GM21381 (cell line): ENCODE data around the gene JMJD1C.

ENCODE experiments used
- ATAC-seq: cut with Tn5 transposase; IDR thresholded peaks from one replicate; pipeline ENCODE4 v1.9.1; 2021; ENCODE audit warnings: mild to moderate bottlenecking, moderate library complexity; ENCODE audit not compliant: unreplicated experiment

JMJD1C gene

GRCh38 chr10:63480237-63480636 is 14.5 kb upstream of the JMJD1C start:
- no peak for ATAC-seq

GRCh38 chr10:63478564-63478963 is 12.8 kb upstream of the JMJD1C start:
- ATAC-seq, result no peak

GRCh38 chr10:63477927-63478326 is 12.2 kb upstream of the JMJD1C start:
- no peak for ATAC-seq

- no peak for ATAC-seq
These were observed 8.7 kb upstream of the JMJD1C start for GRCh38 chr10:63474488-63474887.

GRCh38 chr10:63470928-63471327 is 5.2 kb upstream of the JMJD1C start:
- ATAC-seq, result no peak

- ATAC-seq, result no peak
These were observed 3.2 kb upstream of the JMJD1C start for GRCh38 chr10:63468947-63469346.

- ATAC-seq, result no peak
These were observed 2.1 kb upstream of the JMJD1C start for GRCh38 chr10:63467841-63468240.

- peak; percentile 34 for ATAC-seq
These were observed 563 bp upstream of the JMJD1C start for GRCh38 chr10:63466144-63466935.

- ATAC-seq, result peak; percentile 40
These were observed 1.1 kb downstream of the JMJD1C start for GRCh38 chr10:63464402-63465292.

GRCh38 chr10:63462442-63462841 is 3.3 kb downstream of the JMJD1C start:
- no peak for ATAC-seq

- no peak for ATAC-seq
These were observed 7.6 kb downstream of the JMJD1C start for GRCh38 chr10:63458177-63458576.

- no peak for ATAC-seq
These were observed 8.2 kb downstream of the JMJD1C start for GRCh38 chr10:63457594-63457993.

- ATAC-seq, result no peak
These were observed 9.2 kb downstream of the JMJD1C start for GRCh38 chr10:63456437-63457210.

- ATAC-seq, result no peak
These were observed 10.3 kb downstream of the JMJD1C start for GRCh38 chr10:63455507-63455906.

GRCh38 chr10:63454631-63455030 is 11.1 kb downstream of the JMJD1C start:
- no peak for ATAC-seq

GRCh38 chr10:63452524-63452923 is 13.3 kb downstream of the JMJD1C start:
- ATAC-seq, result no peak

- no peak for ATAC-seq
These were observed 18.9 kb downstream of the JMJD1C start for GRCh38 chr10:63446716-63447440.

GRCh38 chr10:63441404-63441803 is 24.4 kb downstream of the JMJD1C start:
- no peak for ATAC-seq

GRCh38 chr10:63439607-63440006 is 26.2 kb downstream of the JMJD1C start:
- no peak for ATAC-seq
